Neural cell (in vitro differentiated cells): Measurements from ENCODE around the gene KRT73. TPM values are rescaled to one million over a fixed set of nuclear protein-coding genes. Genes with fewer than 3 reads are reported as not detected.

Experiments used
- H2AFZ ChIP-seq: fragments of 200-600, 300-800 bp; sonication (generic), shearing (Covaris generic); 2 replicates; pipeline ENCODE4 v1.6.0; 2014; ENCODE audit warnings: low read depth, mild to moderate bottlenecking, antibody characterized with exemption, low read length, moderate library complexity
- H3F3A ChIP-seq: fragments of 200-600 bp; shearing (Covaris generic); 2 replicates; pipeline ENCODE4 v1.6.1; 2016; ENCODE audit warnings: mild to moderate bottlenecking, moderate library complexity, mixed read lengths, antibody characterized with exemption, low read length; ENCODE audit not compliant: insufficient read depth, poor library complexity, severe bottlenecking
- H3K27ac ChIP-seq: fragments of 200-600, 300-800 bp; sonication (generic), shearing (Covaris generic); 2 replicates; pipeline ENCODE4 v1.5.1; 2014; ENCODE audit warnings: mild to moderate bottlenecking, low read length, moderate library complexity
- H3K27me3 ChIP-seq: fragments of 300-800, 200-600 bp; sonication (generic), shearing (Covaris generic); 2 replicates; pipeline ENCODE4 v1.6.0; 2014; ENCODE audit warnings: mild to moderate bottlenecking, low read depth, low read length, moderate library complexity; ENCODE audit not compliant: insufficient read depth
- H3K36me3 ChIP-seq: fragments of 300-800, 200-600 bp; sonication (generic), shearing (Covaris generic); 2 replicates; pipeline ENCODE4 v1.5.1; 2014; ENCODE audit warnings: mild to moderate bottlenecking, antibody characterized with exemption, low read length, moderate library complexity; ENCODE audit not compliant: insufficient read depth
- H3K4me2 ChIP-seq: fragments of 300-800, 200-600 bp; sonication (generic), shearing (Covaris generic); 2 replicates; pipeline ENCODE4 v1.6.0; 2014; ENCODE audit warnings: mild to moderate bottlenecking, low read length
- H3K4me3 ChIP-seq: fragments of 300-800, 200-600 bp; sonication (generic), shearing (Covaris generic); 2 replicates; pipeline ENCODE4 v1.5.1; 2014; ENCODE audit warnings: mild to moderate bottlenecking, low read length, moderate library complexity
- H3K79me2 ChIP-seq: fragments of 200-600 bp; shearing (Covaris generic); replicated peaks from 2 replicates; pipeline ENCODE4 v1.6.0; 2014; ENCODE audit warnings: mild to moderate bottlenecking, low read length, moderate library complexity; ENCODE audit not compliant: insufficient read depth
- H3K9ac ChIP-seq: fragments of 300-800, 200-600 bp; sonication (generic), shearing (Covaris generic); 2 replicates; pipeline ENCODE4 v1.6.1; 2016; ENCODE audit warnings: mild to moderate bottlenecking, low read length, mixed read lengths
- H3K9me2 ChIP-seq: fragments of 200-600 bp; shearing (Covaris generic); 2 replicates; pipeline ENCODE4 v1.6.1; 2016; ENCODE audit warnings: mild to moderate bottlenecking, low read length, mixed read lengths; ENCODE audit not compliant: insufficient read depth
- H3K9me3 ChIP-seq: fragments of 200-600, 300-800 bp; sonication (generic), shearing (Covaris generic); 2 replicates; pipeline ENCODE4 v1.6.1; 2016; ENCODE audit warnings: mild to moderate bottlenecking, mixed run types, low read length, moderate library complexity, mixed read lengths
- H4K20me1 ChIP-seq: fragments of 200-600 bp; shearing (Covaris generic); 2 replicates; pipeline ENCODE4 v1.6.1; 2016; ENCODE audit warnings: mild to moderate bottlenecking, mixed run types; ENCODE audit not compliant: insufficient read depth
- CTCF ChIP-seq: fragments of 450-650 bp; IDR thresholded peaks from 2 replicates; pipeline ENCODE4 v1.5.1; 2014; ENCODE audit warnings: antibody characterized with exemption, mild to moderate bottlenecking, moderate library complexity; ENCODE audit not compliant: poor library complexity, severe bottlenecking
- EP300 ChIP-seq: fragments of 450-650 bp; conservative IDR thresholded peaks from 2 replicates; pipeline ENCODE4 v1.6.1; 2014; ENCODE audit warnings: antibody characterized with exemption, mild to moderate bottlenecking, moderate library complexity; ENCODE audit not compliant: poor library complexity, severe bottlenecking
- EZH2 ChIP-seq: fragments of 200-600, 300-800 bp; shearing (Covaris generic), sonication (generic); IDR thresholded peaks from 2 replicates; pipeline ENCODE4 v1.6.1; 2014; ENCODE audit warnings: antibody characterized with exemption, low read length, borderline replicate concordance, mild to moderate bottlenecking; ENCODE audit not compliant: insufficient read depth, poor library complexity, severe bottlenecking
- MXI1 ChIP-seq: fragments of 450-650 bp; conservative IDR thresholded peaks from 2 replicates; pipeline ENCODE4 v1.6.1; 2014; ENCODE audit warnings: antibody characterized with exemption, mild to moderate bottlenecking; ENCODE audit not compliant: poor library complexity, severe bottlenecking
- POLR2AphosphoS5 ChIP-seq: IDR thresholded peaks from 2 replicates; pipeline ENCODE4 v1.6.1; 2012
- RAD21 ChIP-seq: fragments of 450-650 bp; conservative IDR thresholded peaks from 2 replicates; pipeline ENCODE4 v1.6.1; 2014; ENCODE audit warnings: antibody characterized with exemption, mild to moderate bottlenecking, moderate library complexity
- REST ChIP-seq: IDR thresholded peaks from 2 replicates; pipeline ENCODE4 v1.6.1; 2012; ENCODE audit warnings: borderline replicate concordance
- SMC3 ChIP-seq: fragments of 450-650 bp; conservative IDR thresholded peaks from 2 replicates; pipeline ENCODE4 v1.6.1; 2014; ENCODE audit warnings: antibody characterized with exemption, mild to moderate bottlenecking, moderate library complexity; ENCODE audit not compliant: poor library complexity
- TAF1 ChIP-seq: IDR thresholded peaks from 2 replicates; pipeline ENCODE4 v1.6.1; 2012; ENCODE audit warnings: low read depth
- polyA plus RNA-seq: library from polyadenylated mRNA; depleted of rRNA; stranded (reverse); fragments of >200 nt; gene quantifications from 2 replicates; pipeline ENCODE4 v1.2.3, GENCODE V29; 2014

KRT73 gene
- polyA plus RNA-seq, 1 donor from 2014 or later: not detected

DNA sequence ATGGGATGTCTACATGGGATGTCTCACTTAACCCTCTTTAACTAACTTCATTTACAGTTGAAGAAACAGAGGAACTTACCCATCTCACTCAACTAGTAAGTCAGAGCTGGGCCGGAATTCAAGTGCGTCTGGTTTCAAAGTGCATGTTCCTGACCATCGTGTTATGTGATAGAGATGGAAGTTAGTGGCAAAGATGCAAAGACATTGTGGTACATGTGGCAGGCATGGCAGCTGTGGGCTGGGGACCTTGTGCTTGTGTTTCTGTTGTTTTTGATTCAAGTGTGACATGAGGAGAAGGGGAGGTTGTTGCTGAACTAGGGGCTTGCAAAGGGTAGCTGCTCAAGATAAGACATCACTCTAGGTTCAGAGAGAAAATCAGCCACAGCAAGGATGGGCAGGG is 42.4 kb downstream of the KRT73 start:
- no peak overlapping the region for H2AFZ ChIP-seq
- H3K4me2 ChIP-seq: no peak overlapping the region
- no peaks in the 10 kb centered on the region for H3K27me3 ChIP-seq
- no peaks in the 10 kb centered on the region for H4K20me1 ChIP-seq
- no peaks in the 10 kb centered on the region for H3K79me2 ChIP-seq
- no peak overlapping the region for H3K27ac ChIP-seq
- H3K9me2 ChIP-seq: no peaks in the 10 kb centered on the region
- no peaks in the 10 kb centered on the region for H3K36me3 ChIP-seq
- no peak for TF ChIP-seq EP300
- TF ChIP-seq EZH2: no peak
- TF ChIP-seq CTCF: no peak
- no peak for TF ChIP-seq REST
- H3F3A ChIP-seq: no peaks in the 10 kb centered on the region
- no peak overlapping the region for H3K4me3 ChIP-seq
- no peak overlapping the region for H3K9ac ChIP-seq
- no peaks in the 10 kb centered on the region for H3K9me3 ChIP-seq

- TF ChIP-seq CTCF (no peak), EZH2 (no peak), SMC3 (no peak), TAF1 (no peak), POLR2AphosphoS5 (no peak), MXI1 (no peak), EP300 (no peak), REST (no peak), RAD21 (no peak)
- Histone ChIP-seq H3K4me2 (no peak overlapping the region), H3K36me3 (no peaks in the 10 kb centered on the region), H3K27ac (no peak overlapping the region), H3K9me3 (no peaks in the 10 kb centered on the region), H2AFZ (no peak overlapping the region), H3K4me3 (no peak overlapping the region), H3F3A (no peaks in the 10 kb centered on the region), H3K79me2 (no peaks in the 10 kb centered on the region), H3K9ac (no peak overlapping the region), H4K20me1 (no peaks in the 10 kb centered on the region), H3K27me3 (no peaks in the 10 kb centered on the region), H3K9me2 (no peaks in the 10 kb centered on the region)
Measured at GRCh38 chr12:52575256-52575655, 43.1 kb downstream of the KRT73 start.
